Activated CD4-positive, alpha-beta T cell treated with anti-CD3 and anti-CD28 coated beads, Interleukin-2, Interleukin-6, amounts not matched to agents 100 ng/mL and 50 ng/mL, durations not matched to agents 16 hours and 8 hours (primary cell): ENCODE results near the gene ZBTB5.
"Not testable (repeated sequence)": the region's sequence is repeated elsewhere in the genome, so short reads cannot be mapped to it uniquely, and the experiment has no call there.

Source experiments
- DNase-seq: peaks from one replicate; pipeline ENCODE4 v3.0.0-alpha.2; 2020

The ZBTB5 gene

DNA sequence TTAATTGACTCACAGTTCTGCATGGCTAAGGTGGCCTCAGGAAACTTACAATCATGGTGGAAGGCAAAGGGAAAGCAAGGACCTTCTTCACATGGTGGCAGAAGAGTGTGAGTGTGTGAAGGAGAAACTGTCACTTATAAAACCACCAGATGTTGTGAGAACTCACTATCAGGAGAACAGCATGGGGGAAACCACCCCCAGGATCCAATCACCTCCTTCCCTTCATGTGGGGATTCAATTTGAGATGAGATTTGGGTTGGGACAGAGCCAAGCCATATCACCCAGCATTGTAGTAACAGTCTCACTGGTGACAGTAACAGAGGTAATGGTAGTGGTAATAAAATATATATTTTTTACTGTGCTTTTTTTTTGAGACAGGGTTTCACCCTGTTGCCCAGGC is 18.1 kb downstream of the ZBTB5 start:
- no peak for DNase-seq

DNA sequence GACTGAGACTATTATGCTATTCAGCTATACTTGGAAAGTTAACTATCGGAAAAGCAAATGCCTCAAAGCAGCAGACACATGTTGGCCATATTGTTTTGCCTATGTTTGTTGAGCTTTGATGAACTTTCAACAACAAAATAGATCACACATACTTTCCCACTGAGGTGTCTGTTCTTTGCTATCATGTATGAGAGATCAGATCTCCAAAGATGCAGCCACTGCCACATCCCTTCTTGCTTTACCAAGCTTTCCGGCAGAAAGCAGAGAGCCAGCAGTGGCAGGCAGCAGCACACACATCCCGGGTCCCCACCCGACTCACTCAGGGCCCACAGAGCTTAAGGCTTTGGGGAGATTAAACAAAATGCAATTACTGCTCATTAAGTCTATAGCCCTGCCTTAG is 18.8 kb downstream of the ZBTB5 start:
- no peak for DNase-seq

GRCh38 chr9:37445832-37446231 is 19.4 kb downstream of the ZBTB5 start:
- no peak for DNase-seq

- DNase-seq, result no peak
Measured at GRCh38 chr9:37444890-37445289, 20.4 kb downstream of the ZBTB5 start.

GRCh38 chr9:37443566-37443965 is 21.7 kb downstream of the ZBTB5 start:
- no peak for DNase-seq

DNA sequence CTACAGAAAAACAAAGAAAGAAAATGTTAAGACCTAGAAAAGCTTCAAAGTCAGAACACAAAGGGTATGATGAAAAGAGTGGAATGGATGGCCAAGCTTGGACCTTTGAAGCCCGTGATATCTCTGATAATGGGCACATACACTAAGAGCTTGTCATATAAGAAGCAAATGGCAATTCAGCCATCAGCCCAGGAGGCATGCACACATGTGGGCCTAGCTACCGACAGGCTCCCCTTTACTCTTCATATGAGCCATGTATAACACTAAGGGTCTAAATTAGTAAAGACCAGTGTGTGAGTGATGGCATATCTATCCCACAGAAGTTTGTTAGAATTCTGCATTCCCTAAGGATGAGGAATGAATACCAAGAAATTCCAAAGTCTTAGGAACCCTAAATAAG is 22.7 kb downstream of the ZBTB5 start:
- DNase-seq, result no peak

DNA sequence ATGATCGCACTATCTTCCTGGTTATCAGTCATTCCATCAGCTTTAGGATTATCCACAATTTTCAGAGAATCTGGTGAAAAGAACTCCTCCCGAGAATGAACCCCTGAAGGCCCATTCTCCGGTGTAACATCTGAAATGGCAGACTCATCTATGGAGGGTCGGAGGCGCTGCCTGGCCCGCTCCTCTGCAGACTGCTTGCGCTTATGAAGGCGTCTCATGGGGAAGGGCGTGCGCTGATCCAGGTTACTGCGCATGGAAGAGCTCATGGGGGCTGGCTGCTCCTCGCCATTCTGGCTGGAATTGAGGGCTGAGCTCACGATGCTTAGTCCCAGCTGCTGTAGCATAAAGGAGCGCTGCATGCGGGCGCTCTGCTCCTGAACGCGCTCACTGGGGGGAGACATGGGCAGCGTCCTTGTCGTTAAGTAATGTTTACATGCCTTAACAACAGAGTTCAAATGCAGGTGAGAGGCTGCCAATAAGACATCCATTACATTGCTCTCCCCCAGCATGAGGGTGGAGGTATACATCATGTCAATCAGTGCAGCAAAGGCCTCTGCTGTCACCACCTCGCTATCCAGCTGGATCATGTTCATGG is 23.4 kb downstream of the ZBTB5 start:
- DNase-seq, result no peak

GRCh38 chr9:37438359-37438758 is 26.9 kb downstream of the ZBTB5 start:
- DNase-seq, result no peak

- no peak for DNase-seq
Measured at GRCh38 chr9:37437621-37438020, 27.6 kb downstream of the ZBTB5 start.

DNA sequence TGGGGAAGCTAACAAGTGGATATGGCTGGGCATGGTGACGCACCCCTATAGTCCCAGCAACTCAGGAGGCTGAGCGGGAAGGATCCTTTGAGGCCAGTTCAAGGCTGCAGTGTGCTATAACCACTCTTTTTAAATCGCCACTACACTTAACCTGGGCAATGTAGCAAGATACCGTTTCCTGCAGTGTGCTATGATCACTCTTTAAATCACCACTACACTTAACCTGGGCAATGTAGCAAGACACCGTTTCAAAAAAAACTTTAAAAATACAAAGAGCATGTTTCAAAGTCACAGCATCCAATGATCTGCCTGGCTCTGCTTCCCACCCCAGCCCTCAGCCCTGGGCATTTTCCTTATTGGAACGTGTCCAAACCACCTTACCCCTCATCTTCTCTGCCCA is 28.2 kb downstream of the ZBTB5 start:
- DNase-seq, result no peak

DNA sequence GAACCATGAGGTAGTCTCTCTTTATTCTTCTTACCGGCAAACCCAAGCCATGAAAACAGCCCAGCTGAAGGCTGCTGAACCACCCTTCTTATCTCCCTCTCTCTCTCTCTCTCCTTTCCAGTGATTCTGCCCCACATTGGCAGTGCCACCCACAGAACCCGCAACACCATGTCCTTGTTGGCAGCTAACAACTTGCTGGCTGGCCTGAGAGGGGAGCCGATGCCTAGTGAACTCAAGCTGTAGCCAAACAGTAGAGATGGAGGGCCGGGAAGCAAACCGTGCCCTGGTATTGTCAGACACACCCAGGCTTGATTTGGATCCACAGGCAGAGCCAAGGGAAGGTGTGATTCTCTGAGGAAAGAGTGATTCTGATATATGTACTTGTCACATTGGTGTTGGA is 28.7 kb downstream of the ZBTB5 start:
- no peak for DNase-seq

DNA sequence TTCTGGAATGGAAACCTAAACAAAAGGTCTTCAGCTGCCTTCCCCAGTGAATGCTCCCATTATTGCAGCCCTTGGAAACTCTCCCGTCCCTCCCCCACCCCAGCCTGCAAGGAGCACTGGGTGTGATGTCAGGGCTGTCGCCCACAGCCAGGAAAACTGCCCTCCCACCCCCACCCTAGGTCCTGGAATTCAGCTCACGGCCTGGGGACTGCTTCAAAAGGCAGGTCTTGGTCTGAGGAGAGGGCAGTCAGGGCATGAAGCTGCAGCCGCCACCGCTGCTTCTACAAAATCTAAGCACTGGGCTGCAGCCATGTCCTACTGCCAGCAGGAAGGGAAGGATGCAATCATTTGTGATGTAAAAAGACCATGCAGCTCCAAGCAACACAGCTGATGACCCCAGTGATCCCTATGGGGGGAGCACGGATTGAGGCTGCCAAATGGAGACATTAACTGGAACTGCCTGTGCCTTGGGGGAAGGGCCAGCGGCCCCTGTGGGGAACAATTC is 31.3 kb downstream of the ZBTB5 start:
- no peak for DNase-seq

DNA sequence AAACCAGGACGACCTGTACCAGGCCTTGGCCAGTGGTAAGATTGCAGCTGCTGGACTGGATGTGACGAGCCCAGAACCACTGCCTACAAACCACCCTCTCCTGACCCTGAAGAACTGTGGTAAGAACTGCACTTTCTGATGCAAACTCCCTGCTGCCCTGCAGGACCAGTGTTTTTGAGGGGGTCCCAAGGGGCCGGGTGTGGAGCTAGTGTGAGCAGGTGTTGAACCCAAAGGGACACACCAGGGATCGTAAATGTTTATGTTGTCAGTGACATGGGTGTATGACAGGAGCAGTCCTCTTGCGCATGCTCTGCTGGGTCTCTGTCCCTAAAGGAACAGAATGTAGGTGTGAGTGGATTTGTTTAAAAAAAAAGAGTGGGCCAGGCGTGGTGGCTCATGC is 33.2 kb downstream of the ZBTB5 start:
- DNase-seq, result no peak

GRCh38 chr9:37430841-37431597 is 34.2 kb downstream of the ZBTB5 start:
- no peak for DNase-seq

DNA sequence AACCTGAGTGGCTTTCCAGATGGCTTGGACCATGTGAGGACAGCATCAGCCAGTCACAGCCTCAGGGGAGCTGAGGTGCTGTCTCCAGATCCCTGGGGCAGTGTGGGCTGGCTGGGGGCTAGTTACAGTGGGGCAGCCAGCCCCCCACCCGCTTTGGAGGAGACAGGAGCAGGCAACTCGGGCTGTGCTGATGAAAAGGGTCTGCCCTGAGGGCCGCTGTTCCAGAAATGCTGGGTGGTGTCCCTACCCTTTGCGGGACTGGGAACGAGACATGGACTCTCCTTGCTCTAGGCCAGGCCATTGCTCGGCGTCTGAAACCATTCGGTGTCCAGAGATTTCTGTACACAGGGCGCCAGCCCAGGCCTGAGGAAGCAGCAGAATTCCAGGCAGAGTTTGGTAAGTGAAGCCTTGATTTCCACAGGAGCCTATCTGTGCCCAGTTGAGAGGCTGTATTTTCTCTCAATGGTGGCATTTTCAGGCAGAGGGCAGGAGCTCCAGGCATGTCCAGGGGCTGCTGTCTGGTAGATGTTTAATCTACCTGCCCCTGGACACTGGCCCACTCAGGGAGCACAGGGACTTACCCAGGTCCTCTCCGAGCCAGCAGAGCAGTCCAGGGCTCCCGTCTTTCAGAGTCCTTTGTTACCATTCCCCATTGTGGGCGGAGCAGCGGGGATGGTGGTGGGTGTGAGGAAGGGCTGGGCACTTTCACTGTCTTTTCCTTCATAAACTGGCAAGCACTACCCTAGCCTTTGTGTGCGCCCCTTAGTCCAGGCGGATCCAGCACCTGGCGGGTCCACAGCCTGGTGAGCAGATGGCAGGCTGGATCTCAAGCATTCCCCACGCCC is 35.6 kb downstream of the ZBTB5 start:
- no peak for DNase-seq

GRCh38 chr9:37428345-37428744 is 36.9 kb downstream of the ZBTB5 start:
- DNase-seq, result no peak

- no peak for DNase-seq
Measured at GRCh38 chr9:37426846-37427245, 38.4 kb downstream of the ZBTB5 start.

DNA sequence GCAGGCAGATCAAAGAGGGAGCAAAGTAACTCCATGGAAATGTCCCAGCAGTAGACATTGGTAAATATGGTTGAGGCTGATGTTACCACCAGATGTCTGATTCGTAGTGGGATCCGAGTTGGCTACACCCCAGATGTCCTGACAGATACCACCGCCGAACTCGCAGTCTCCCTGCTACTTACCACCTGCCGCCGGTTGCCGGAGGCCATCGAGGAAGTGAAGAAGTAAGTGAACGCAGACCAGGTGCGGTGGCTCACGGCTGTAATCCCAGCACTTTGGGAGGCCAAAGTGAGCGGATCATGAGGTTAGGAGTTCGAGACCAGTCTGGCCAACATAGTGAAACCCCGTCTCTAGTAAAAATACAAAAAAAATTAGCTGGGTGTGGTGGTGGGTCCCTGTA is 38.8 kb downstream of the ZBTB5 start:
- not testable (repeated sequence) for DNase-seq

DNA sequence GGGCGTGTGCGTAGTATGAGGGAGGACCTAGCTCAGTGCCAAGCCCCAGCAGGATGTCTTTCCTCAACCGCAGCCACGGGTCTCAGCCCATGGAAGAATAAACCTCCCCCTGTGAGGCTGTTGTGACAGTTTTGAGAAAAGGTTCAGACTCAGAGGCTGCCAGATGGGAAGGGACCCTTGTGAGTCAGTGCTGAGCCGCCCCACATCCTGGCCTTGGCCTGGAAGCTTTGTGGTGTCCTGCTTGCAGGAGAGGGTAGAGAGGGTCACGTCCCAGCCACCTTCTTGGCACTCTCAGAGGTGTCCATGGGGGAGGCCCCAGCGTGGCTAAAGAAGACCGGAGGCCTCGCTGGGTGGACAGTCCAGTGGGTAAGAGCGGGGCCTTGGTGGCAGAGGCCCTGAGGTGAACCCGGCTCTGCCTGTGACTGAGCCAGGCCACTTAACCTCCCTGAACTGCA is 39.9 kb downstream of the ZBTB5 start:
- no peak for DNase-seq

- no peak for DNase-seq
Measured at GRCh38 chr9:37424686-37425297, 40.5 kb downstream of the ZBTB5 start.

GRCh38 chr9:37424204-37424685 is 41.0 kb downstream of the ZBTB5 start:
- DNase-seq, result no peak

DNA sequence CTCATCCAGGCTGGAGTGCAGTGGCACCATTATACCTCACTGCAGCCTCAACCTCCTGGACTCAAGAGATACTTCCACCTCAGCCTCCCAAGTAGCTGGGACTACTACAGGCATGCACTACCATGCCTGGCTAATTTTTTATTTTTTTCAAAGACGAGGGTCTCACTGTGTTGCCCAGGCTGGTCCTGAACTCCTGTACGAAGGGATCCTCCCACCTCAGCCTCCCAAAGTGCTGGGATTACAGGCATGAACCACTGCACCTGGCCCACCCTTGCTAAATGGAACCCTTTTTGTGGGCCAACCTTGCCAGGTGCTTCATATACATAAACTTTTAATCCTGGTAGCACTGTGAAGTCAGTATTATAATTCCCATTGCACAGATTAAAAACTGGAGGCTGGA is 41.7 kb downstream of the ZBTB5 start:
- DNase-seq, result no peak
